ENCODE results near the gene IRX4.

Gene IRX4

DNA sequence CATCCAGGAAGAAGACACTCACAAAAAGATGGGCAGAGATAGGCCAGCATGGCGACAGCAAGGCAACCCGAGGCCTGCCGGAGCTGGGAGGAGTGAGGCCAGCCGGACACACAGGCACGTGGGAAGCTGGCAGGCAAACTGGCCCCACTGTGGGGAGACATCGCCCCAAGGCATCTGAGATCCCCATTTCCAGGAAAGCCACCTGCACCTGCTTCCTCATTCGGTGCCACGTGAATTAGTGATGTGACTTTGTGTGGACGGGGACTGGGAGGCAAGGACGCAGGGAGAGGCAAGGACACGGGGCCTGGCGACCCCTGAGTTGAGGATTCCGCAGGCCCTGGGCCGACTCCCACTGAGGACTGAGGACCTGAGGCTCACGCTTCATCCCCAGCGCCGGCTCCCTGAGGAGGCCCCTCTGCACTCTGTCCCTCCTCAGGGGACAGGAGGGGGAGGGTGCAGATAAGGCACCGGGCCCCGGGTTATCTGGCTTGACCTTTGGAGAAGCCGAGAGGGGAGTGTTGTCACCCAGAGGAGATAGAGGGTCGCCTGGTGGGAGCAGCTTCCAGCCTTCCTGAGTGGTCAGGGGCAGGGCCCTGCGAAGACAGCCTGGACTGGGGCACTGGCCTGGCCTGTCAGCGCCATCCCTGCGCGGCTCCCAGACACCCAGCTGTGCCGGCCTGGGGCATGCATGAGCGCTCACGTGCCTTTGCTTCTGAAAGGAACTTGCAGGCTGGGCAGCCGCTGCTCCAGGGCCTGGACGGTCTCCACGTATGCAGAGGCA is 41.8 kb downstream of the IRX4 start:
- Histone ChIP-seq H3K36me3 (ENCODE audit: control insufficient read depth, insufficient read depth, low read length) (no peaks in the 10 kb centered on the region), H3K4me1 (ENCODE audit: control insufficient read depth, insufficient read depth, low read length) (no peaks in the 10 kb centered on the region), H3K4me3 (ENCODE audit: low read length) (no peak overlapping the region), H3K9ac (ENCODE audit: low read length) (no peak overlapping the region), H3K27ac (ENCODE audit: low read depth, low read length) (no peak overlapping the region), H3K27me3 (ENCODE audit: control insufficient read depth, insufficient read depth, low read length) (no peaks in the 10 kb centered on the region)

DNA sequence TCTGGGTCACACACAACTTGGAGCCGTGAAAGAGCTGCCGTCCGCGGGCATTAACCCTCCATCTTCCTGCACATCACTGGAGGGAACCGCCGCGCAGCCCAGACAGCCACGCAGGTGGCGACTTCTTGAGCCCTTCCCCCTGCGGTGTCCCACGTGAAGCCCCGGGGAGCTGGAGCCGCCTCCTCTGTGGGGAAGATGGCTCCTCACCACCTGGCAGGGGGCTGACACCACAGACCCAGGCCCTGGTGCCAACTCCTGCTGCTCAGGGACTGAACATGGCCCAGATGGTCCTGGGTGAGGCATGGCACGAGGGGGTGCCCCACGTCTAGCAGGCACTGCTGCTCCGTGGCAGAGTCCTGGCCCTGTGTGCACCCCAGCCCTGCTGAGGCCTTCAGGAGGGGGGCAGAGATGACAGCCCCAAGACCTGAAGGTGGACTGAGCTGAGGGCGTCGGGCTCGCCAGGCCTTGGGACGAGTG is 42.6 kb downstream of the IRX4 start:
- Histone ChIP-seq H3K4me3 (ENCODE audit: low read length) (no peak overlapping the region), H3K4me1 (ENCODE audit: control insufficient read depth, insufficient read depth, low read length) (no peaks in the 10 kb centered on the region), H3K27me3 (ENCODE audit: control insufficient read depth, insufficient read depth, low read length) (no peaks in the 10 kb centered on the region)

DNA sequence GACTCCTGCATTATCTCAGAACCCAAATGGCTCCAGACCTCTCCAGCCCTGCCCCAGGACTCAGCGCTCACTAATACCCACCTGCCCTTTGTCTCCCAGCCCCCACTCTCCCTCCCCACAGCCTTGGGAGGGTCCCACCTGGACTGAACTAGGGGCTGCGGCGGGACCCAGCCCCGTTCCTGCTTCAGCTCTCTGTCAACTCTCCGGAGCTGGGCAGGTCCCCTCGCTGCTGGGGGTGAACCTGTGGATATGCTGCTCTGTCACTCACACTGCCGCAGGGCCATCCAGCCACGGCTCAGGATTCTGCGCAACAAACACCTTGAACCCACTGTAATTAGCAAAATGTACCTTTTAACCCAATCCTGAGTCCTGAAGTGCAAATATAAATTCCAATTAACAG is 44.7 kb downstream of the IRX4 start:
- Histone ChIP-seq H3K27me3 (ENCODE audit: control insufficient read depth, insufficient read depth, low read length) (no peaks in the 10 kb centered on the region), H3K4me3 (ENCODE audit: low read length) (no peak overlapping the region), H3K9ac (ENCODE audit: low read length) (no peak overlapping the region), H3K27ac (ENCODE audit: low read depth, low read length) (no peak overlapping the region), H3K36me3 (ENCODE audit: control insufficient read depth, insufficient read depth, low read length) (no peaks in the 10 kb centered on the region), H3K4me1 (ENCODE audit: control insufficient read depth, insufficient read depth, low read length) (no peaks in the 10 kb centered on the region)

More for the DNA sequence above, 42.6 kb downstream of the IRX4 start:
- H3K27ac ChIP-seq (ENCODE audit: low read depth, low read length), result no peak overlapping the region
- H3K36me3 ChIP-seq (ENCODE audit: control insufficient read depth, insufficient read depth, low read length), result no peaks in the 10 kb centered on the region
- H3K9ac ChIP-seq (ENCODE audit: low read length), result no peak overlapping the region

- H3K27ac ChIP-seq (ENCODE audit: low read depth, low read length), result no peak overlapping the region
Measured at GRCh38 chr5:1836891-1837880, 45.5 kb downstream of the IRX4 start.

DNA sequence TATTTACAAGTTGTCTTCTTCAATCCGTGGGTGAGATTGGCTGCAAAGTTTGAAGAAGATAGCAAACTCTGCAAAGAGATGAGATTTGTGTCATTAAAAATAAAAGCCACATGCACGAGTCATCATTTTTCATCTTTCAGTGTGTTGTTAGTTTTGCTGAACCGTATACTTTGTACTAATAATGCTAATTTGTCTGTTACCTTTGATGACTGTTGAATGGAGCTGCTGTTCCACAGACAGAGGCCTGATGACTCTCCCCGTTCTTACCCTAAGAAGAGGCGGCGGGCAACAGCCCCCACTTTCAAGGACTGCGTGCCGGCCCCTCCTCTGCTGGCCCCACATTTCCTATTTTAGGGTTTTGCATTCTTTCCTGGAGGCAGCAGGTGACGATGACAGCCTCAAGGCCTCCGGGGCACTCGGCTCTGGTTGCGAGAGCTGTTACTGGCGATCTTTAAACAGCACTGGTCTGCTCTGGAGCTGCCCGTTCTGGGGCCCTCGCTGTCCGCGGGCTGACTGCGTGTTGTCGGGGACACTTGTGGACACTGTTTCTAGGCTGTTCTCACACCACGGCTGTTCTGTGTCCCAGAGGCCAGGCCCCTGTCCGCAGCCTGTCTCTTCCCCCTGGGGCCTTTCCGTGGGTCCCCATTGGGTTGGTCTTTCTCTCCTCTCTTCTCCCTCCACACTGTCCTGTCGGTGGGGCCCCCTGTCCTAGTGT is 46.4 kb downstream of the IRX4 start:
- no peak overlapping the region for H3K4me3 ChIP-seq (ENCODE audit: low read length)
- no peaks in the 10 kb centered on the region for H3K4me1 ChIP-seq (ENCODE audit: control insufficient read depth, insufficient read depth, low read length)
- H3K36me3 ChIP-seq (ENCODE audit: control insufficient read depth, insufficient read depth, low read length), result no peaks in the 10 kb centered on the region
- H3K27ac ChIP-seq (ENCODE audit: low read depth, low read length), result no peak overlapping the region
- no peak overlapping the region for H3K9ac ChIP-seq (ENCODE audit: low read length)
- peaks cover 2% of the 10 kb centered on the region for H3K27me3 ChIP-seq (ENCODE audit: control insufficient read depth, insufficient read depth, low read length)

More at GRCh38 chr5:1836891-1837880, 45.5 kb downstream of the IRX4 start:
- H3K27me3 ChIP-seq (ENCODE audit: control insufficient read depth, insufficient read depth, low read length), result peaks cover 2% of the 10 kb centered on the region
- H3K9ac ChIP-seq (ENCODE audit: low read length), result no peak overlapping the region
- no peaks in the 10 kb centered on the region for H3K4me1 ChIP-seq (ENCODE audit: control insufficient read depth, insufficient read depth, low read length)
- H3K36me3 ChIP-seq (ENCODE audit: control insufficient read depth, insufficient read depth, low read length), result no peaks in the 10 kb centered on the region
- no peak overlapping the region for H3K4me3 ChIP-seq (ENCODE audit: low read length)

DNA sequence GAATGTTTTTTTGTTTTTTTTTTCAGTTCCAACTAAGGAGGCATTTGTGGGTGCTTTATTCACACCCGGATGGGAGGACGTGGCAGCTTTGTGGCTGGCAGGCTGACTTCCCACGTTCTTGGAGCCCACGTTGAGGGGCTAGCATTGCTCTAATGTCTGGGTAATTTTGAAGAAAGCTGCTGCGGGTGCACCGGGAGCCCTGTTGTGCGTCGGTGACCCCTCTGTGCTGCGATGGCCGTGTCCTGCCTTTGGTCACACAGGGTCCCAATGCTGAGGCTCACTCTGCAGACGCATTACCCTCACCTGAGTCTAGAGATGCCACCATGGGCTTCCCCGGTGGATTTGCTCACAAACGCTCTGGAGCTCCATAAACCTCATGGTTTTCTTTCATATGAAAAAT is 47.3 kb downstream of the IRX4 start:
- no peak overlapping the region for H3K27ac ChIP-seq (ENCODE audit: low read depth, low read length)
- no peak overlapping the region for H3K4me3 ChIP-seq (ENCODE audit: low read length)
- H3K4me1 ChIP-seq (ENCODE audit: control insufficient read depth, insufficient read depth, low read length), result no peaks in the 10 kb centered on the region
- H3K9ac ChIP-seq (ENCODE audit: low read length), result no peak overlapping the region
- no peaks in the 10 kb centered on the region for H3K36me3 ChIP-seq (ENCODE audit: control insufficient read depth, insufficient read depth, low read length)
- H3K27me3 ChIP-seq (ENCODE audit: control insufficient read depth, insufficient read depth, low read length), result peaks cover 2% of the 10 kb centered on the region

- no peak overlapping the region for H3K9ac ChIP-seq (ENCODE audit: low read length)
- no peaks in the 10 kb centered on the region for H3K4me1 ChIP-seq (ENCODE audit: control insufficient read depth, insufficient read depth, low read length)
- H3K4me3 ChIP-seq (ENCODE audit: low read length), result no peak overlapping the region
- H3K27me3 ChIP-seq (ENCODE audit: control insufficient read depth, insufficient read depth, low read length), result peaks cover 2% of the 10 kb centered on the region
- H3K36me3 ChIP-seq (ENCODE audit: control insufficient read depth, insufficient read depth, low read length), result no peaks in the 10 kb centered on the region
- no peak overlapping the region for H3K27ac ChIP-seq (ENCODE audit: low read depth, low read length)
Measured at GRCh38 chr5:1834721-1835429, 47.9 kb downstream of the IRX4 start.

GRCh38 chr5:1834022-1834551 is 48.6 kb downstream of the IRX4 start:
- H3K27ac ChIP-seq (ENCODE audit: low read depth, low read length), result no peak overlapping the region
- H3K27me3 ChIP-seq (ENCODE audit: control insufficient read depth, insufficient read depth, low read length), result peaks cover 2% of the 10 kb centered on the region
- no peak overlapping the region for H3K4me3 ChIP-seq (ENCODE audit: low read length)
- H3K9ac ChIP-seq (ENCODE audit: low read length), result no peak overlapping the region
- no peaks in the 10 kb centered on the region for H3K4me1 ChIP-seq (ENCODE audit: control insufficient read depth, insufficient read depth, low read length)
- no peaks in the 10 kb centered on the region for H3K36me3 ChIP-seq (ENCODE audit: control insufficient read depth, insufficient read depth, low read length)

DNA sequence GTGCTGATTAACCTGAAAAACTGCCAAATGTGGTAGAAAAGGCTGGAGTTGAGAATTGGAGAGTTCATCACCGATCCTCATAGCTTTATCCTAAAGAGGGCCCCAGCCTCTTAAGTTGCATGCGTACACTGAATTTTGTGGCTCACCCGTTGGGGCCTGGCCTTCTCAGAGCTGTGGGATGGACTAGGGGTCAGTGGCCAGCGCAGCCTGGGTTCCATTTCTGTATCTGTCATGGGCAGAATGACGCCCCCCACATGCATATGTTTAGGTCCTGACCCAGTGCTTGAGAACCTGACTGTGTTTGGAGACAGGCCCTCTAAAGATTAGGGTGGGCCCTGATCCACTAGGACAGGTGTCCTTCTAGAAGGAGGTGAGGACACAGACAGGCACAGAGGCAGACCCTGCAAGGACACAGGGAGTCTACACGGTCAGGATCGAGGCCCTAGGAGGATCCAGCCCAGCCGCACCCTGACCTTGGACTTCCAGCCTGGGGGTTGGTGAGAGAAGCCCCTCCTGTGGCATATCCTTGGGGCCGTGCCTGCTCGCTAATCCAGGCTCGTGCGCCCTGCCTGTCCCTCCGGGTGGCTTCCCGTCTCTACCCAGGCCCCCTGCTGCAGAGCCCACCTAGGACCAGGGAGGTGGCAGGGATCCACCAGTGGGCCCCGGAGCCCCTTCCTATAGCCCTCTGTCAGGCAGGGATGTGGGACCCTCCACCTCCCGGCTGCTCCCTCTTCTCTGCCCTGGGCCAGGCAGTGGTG is 49.3 kb downstream of the IRX4 start:
- Histone ChIP-seq H3K9ac (ENCODE audit: low read length) (no peak overlapping the region), H3K27ac (ENCODE audit: low read depth, low read length) (no peak overlapping the region), H3K4me3 (ENCODE audit: low read length) (no peak overlapping the region), H3K4me1 (ENCODE audit: control insufficient read depth, insufficient read depth, low read length) (no peaks in the 10 kb centered on the region), H3K27me3 (ENCODE audit: control insufficient read depth, insufficient read depth, low read length) (peaks cover 2% of the 10 kb centered on the region), H3K36me3 (ENCODE audit: control insufficient read depth, insufficient read depth, low read length) (no peaks in the 10 kb centered on the region)

DNA sequence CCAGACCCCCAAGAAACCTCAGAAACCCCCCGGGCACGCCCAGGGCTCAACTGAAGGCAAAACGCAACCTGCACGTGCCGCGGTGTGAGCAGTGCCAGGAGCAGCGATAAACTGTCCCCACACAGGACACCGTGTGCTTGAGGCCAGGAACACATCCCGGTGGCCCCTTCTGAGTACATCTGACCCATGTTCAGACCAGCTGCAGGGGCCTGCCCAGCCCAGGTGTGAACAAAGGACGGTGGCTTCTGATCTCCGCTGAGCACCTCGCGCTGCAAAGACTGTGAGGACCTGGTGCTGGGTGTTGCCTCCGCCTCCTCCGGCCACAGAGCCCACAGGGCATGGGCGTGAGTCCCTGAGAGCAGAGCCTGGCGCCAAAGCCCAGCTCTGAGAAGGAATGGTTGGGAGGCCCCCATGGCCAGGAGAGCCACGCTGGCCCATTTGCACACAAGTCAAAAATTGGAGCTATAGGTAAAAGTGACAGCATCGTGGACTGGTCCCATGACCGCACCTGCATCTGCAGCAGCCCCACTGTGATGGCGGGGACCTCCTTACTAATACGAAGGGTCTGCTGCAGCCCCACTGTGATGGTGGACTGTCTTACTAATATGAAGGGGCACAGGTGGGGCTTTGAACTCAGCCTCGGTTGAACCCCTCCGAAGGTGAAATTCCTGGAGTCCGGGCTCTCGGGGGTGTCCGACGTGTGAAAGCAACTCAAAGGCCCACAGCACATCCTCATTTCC is 50.0 kb downstream of the IRX4 start:
- Histone ChIP-seq H3K36me3 (ENCODE audit: control insufficient read depth, insufficient read depth, low read length) (no peaks in the 10 kb centered on the region), H3K4me3 (ENCODE audit: low read length) (no peak overlapping the region), H3K4me1 (ENCODE audit: control insufficient read depth, insufficient read depth, low read length) (no peaks in the 10 kb centered on the region), H3K27ac (ENCODE audit: low read depth, low read length) (no peak overlapping the region), H3K9ac (ENCODE audit: low read length) (no peak overlapping the region), H3K27me3 (ENCODE audit: control insufficient read depth, insufficient read depth, low read length) (peaks cover 2% of the 10 kb centered on the region)

All from rectal smooth muscle tissue (tissue), 1 donor.